Transverse colon (tissue), 4 donors: ENCODE results near the gene WFDC10A. TPM values are rescaled to one million over a fixed set of nuclear protein-coding genes. Genes with fewer than 3 reads are reported as not detected.
"Not testable (repeated sequence)": the region's sequence is repeated elsewhere in the genome, so short reads cannot be mapped to it uniquely, and the experiment has no call there.

Experiments used
- DNase-seq: peaks from one replicate; pipeline ENCODE4 v3.0.0-alpha.2; 2019
- H3K27ac ChIP-seq, 4 donors: fragments of 200-600 bp; sonication (generic); 2 replicates each; pipeline ENCODE4 v1.5.1; 2016 to 2018; ENCODE audit warnings: inconsistent platforms in 4 of 4
- H3K27me3 ChIP-seq: fragments of 200-600 bp; sonication (generic); 2 replicates; pipeline ENCODE4 v1.5.1; 2017; ENCODE audit warnings: inconsistent platforms
- H3K36me3 ChIP-seq, 4 donors: fragments of 200-600 bp; sonication (generic); 2 replicates each; pipeline ENCODE4 v1.5.1; 2017 to 2019; ENCODE audit warnings: inconsistent platforms in 4 of 4
- H3K4me1 ChIP-seq, 4 donors: fragments of 200-600 bp; sonication (generic); 2 replicates each; pipeline ENCODE4 v1.5.1; 2017 to 2020; ENCODE audit warnings: inconsistent platforms in 4 of 4
- H3K4me3 ChIP-seq, 4 donors: fragments of 200-600 bp; sonication (generic); 1 replicate in 1 of 4; 2 replicates in 3 of 4; pipeline versions ENCODE4 v1.5.1 to v1.6.1; 2017 to 2019; ENCODE audit warnings: inconsistent platforms in 4 of 4
- H3K9me3 ChIP-seq, 2 donors: fragments of 200-600 bp; sonication (generic); 2 replicates each; pipeline ENCODE4 v1.5.1; 2017 to 2019; ENCODE audit warnings: inconsistent platforms in 2 of 2
- CTCF ChIP-seq, 5 experiments: fragments of 200-600 bp in 3 of 5; fragments of 450-650 bp in 2 of 5; sonication (generic) in 3 of 5; IDR thresholded peaks; 1 replicate in 2 of 5; 2 replicates in 3 of 5; pipeline ENCODE4 v1.5.1; 2016 to 2017; ENCODE audit warnings: antibody characterized with exemption in 5 of 5, inconsistent platforms in 3 of 5, mild to moderate bottlenecking in 2 of 5, moderate library complexity in 1 of 5
- EP300 ChIP-seq: sonication (generic); formaldehyde crosslinking; IDR thresholded peaks from one replicate; pipeline ENCODE4 v1.6.1; 2017; ENCODE audit warnings: antibody characterized with exemption, low read depth
- POLR2A ChIP-seq: fragments of 450-650 bp; IDR thresholded peaks from one replicate; pipeline ENCODE4 v1.6.1; 2016; ENCODE audit warnings: antibody characterized with exemption, mild to moderate bottlenecking, moderate library complexity
- POLR2AphosphoS5 ChIP-seq, 3 donors: sonication (generic); formaldehyde crosslinking; IDR thresholded peaks; one replicate each; pipeline ENCODE4 v1.6.1; 2016; ENCODE audit warnings: antibody characterized with exemption in 3 of 3
- WGBS, 2 donors: methylation state at CpG; one replicate each; pipeline ENCODE4 v1.1.5; 2018; ENCODE audit warnings: low coverage in 1 of 2; 5-methylcytosine and 5-hydroxymethylcytosine counted together
- in situ Hi-C, 4 donors: fragments of 200-750 bp; cut with MboI; loops; one replicate each; pipeline versions ENCODE4 v1.15.0 to v1.15.1; 2017; ENCODE audit warnings: low sequenced_read_pairs in 3 of 4, low pct_ligation_motif_present in 1 of 4, low pct_unique_long_range_greater_than_20kb in 1 of 4
- intact Hi-C: fragments of 100-400 bp; cut with DNase I; formaldehyde crosslinking; loops from one replicate; pipeline ENCODE4 v1.15.1; 2023; ENCODE audit warnings: low total_unique reads
- total RNA-seq, 4 donors: library from RNA; depleted of rRNA; stranded (reverse); fragments of >200 nt; gene quantifications; one replicate each; pipeline ENCODE4 v1.1.0, GENCODE V29; 2016

WFDC10A gene
- total RNA-seq, 4 donors from 2014 or later, result not detected

DNA sequence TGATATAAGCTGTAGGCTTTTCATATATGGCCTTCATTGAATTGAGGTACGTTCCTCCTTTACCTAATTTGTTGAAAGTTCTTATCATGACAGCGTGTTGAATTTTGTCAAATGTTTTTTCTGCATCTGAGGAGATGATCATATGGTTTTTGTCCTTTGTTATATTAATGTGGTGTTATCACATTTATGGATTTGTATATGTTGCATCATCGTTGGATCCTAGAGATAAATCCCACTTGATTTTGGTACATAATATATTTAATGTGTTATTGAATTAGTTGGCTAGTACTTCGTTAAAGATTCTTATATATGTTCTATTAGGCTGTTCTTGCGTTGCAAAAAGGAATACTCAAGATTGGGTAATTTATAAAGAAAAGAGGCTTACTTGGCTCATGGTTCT lies 10.1 kb downstream of the WFDC10A start:
- in situ Hi-C loops (no loop called here), intact Hi-C loops (no loop called here)
- H3K4me1 ChIP-seq, result no peaks in the 10 kb centered on the region
- DNase-seq, result no peak
- no peak overlapping the region for H3K4me3 ChIP-seq
- H3K9me3 ChIP-seq, result no peaks in the 10 kb centered on the region
- WGBS, 2 donors, result 79 to 81% methylated on average over 5 of the region's 5 CpGs
- no peaks in the 10 kb centered on the region for H3K36me3 ChIP-seq
- H3K27ac ChIP-seq, result no peak overlapping the region
- no peak for TF ChIP-seq POLR2AphosphoS5 (IDR thresholded peaks at IDR 0.05)
- no peak for TF ChIP-seq CTCF (IDR thresholded peaks at IDR 0.05)
- TF ChIP-seq POLR2A, result no peak
- no peak for TF ChIP-seq EP300
- H3K27me3 ChIP-seq, result no peaks in the 10 kb centered on the region

DNA sequence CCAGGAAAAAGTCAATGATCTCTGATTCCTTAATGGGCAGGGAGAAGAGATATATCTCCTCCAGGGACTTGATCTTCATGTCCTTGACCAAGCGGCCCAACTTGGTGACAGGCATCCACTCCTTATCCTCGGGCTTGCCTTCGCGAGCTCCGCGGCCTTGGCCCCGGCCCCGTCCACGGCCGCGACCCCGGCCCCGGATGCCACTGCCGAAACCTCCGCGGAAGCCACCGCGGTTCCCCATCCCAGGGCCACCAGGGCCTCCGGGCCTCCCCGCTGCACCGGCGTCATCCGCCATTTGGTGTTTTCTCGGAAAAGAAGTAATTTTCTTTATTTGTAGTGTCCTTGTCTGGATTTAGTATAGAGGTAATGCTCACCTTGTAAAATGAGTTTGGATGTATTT lies 11.5 kb downstream of the WFDC10A start:
- H3K9me3 ChIP-seq, H3K4me3 ChIP-seq, H3K27ac ChIP-seq, intact Hi-C loops, in situ Hi-C loops, H3K27me3 ChIP-seq, DNase-seq, H3K36me3 ChIP-seq, H3K4me1 ChIP-seq: not testable (repeated sequence)
- WGBS, 2 donors, result 97% methylated on average over 24 of the region's 24 CpGs; no CpG with 5 or more reads in 1 of the 2 donors

DNA sequence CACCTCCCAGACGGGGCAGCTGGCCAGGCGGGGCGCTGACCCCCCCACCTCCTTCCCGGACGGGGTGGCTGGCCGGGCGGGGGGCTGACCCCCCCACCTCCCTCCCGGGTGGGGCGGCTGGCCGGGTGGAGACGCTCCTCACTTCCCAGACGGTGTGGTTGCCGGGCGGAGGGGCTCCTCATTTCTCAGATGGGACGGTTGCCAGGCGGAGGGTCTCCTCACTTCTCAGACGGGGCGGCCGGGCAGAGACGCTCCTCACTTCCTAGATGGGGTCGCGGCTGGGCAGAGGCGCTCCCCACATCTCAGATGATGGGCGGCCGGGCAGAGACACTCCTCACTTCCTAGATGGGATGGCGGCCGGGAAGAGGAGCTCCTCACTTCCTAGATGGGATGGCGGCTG lies 16.3 kb downstream of the WFDC10A start:
- H3K27ac ChIP-seq, H3K27me3 ChIP-seq, H3K9me3 ChIP-seq, in situ Hi-C loops, H3K4me3 ChIP-seq, DNase-seq, H3K36me3 ChIP-seq, intact Hi-C loops, H3K4me1 ChIP-seq: not testable (repeated sequence)
- 100% methylated on average over 6 of the region's 28 CpGs; no CpG with 5 or more reads in 1 of the 2 donors for WGBS, 2 donors

GRCh38 chr20:45646875-45647274 lies 17.3 kb downstream of the WFDC10A start:
- no peaks in the 10 kb centered on the region for H3K27me3 ChIP-seq
- TF ChIP-seq POLR2AphosphoS5 (IDR thresholded peaks at IDR 0.05) (no peak), EP300 (no peak), POLR2A (no peak), CTCF (IDR thresholded peaks at IDR 0.05) (no peak)
- no peak overlapping the region for H3K4me3 ChIP-seq
- 68 to 100% methylated on average over 1 to 3 of the region's 3 CpGs for WGBS, 2 donors
- H3K36me3 ChIP-seq, result no peaks in the 10 kb centered on the region
- in situ Hi-C loops (no loop called here), intact Hi-C loops (no loop called here)
- no peaks in the 10 kb centered on the region for H3K4me1 ChIP-seq
- H3K27ac ChIP-seq, result no peak overlapping the region
- H3K9me3 ChIP-seq, result no peaks in the 10 kb centered on the region
- DNase-seq, result no peak

- no peaks in the 10 kb centered on the region for H3K4me1 ChIP-seq
- H3K4me3 ChIP-seq, result no peak overlapping the region
- in situ Hi-C loops, result no loop called here
- H3K36me3 ChIP-seq, result no peaks in the 10 kb centered on the region
- H3K27ac ChIP-seq, result no peak overlapping the region
- intact Hi-C loops, result no loop called here
- TF ChIP-seq POLR2AphosphoS5 (IDR thresholded peaks at IDR 0.05), result no peak
- TF ChIP-seq EP300, result no peak
- TF ChIP-seq POLR2A, result no peak
- TF ChIP-seq CTCF (IDR thresholded peaks at IDR 0.05), result no peak
- H3K9me3 ChIP-seq, result no peaks in the 10 kb centered on the region
- WGBS, 2 donors, result 67% methylated on average over 1 of the region's 1 CpG; no CpG with 5 or more reads in 1 of the 2 donors
- no peak for DNase-seq
- no peaks in the 10 kb centered on the region for H3K27me3 ChIP-seq
These were observed 18.0 kb downstream of the WFDC10A start for GRCh38 chr20:45647441-45648050.
